T47D (cell line): ENCODE measurements around the gene OSBPL1A.

Experiments
- DNase-seq, 2 experiments: peaks; one replicate each; pipeline versions ENCODE4 v3.0.0 to v3.0.0-alpha.2; 2011 to 2012; ENCODE audit warnings: low read depth in 1 of 2, low spot score in 1 of 2
- JUND ChIP-seq: IDR thresholded peaks from 2 replicates; pipeline ENCODE4 v1.6.1; 2012; ENCODE audit warnings: low read depth
- in situ Hi-C: cut with HindIII; loops from 2 replicates; pipeline ENCODE4 v1.10.0; 2016; ENCODE audit warnings: low sequenced_read_pairs, low pct_unique_long_range_greater_than_20kb

The OSBPL1A gene

GRCh38 chr18:24417480-24417879 lies 19.9 kb upstream of the OSBPL1A start:
- in situ Hi-C loops, result no loop called here

GRCh38 chr18:24414349-24415003 lies 16.9 kb upstream of the OSBPL1A start:
- TF ChIP-seq JUND, result no peak
- no peak for DNase-seq
- in situ Hi-C loops, result no loop called here

More at GRCh38 chr18:24417480-24417879, 19.9 kb upstream of the OSBPL1A start:
- DNase-seq, result no peak
- no peak for TF ChIP-seq JUND

- DNase-seq, result peak in 1 of 2 experiments; percentile 72
- in situ Hi-C loops, result no loop called here
- no peak for TF ChIP-seq JUND
These were observed 15.5 kb upstream of the OSBPL1A start for GRCh38 chr18:24413148-24413547.

- no peak for DNase-seq
- in situ Hi-C loops, result no loop called here
- no peak for TF ChIP-seq JUND
These were observed 10.9 kb upstream of the OSBPL1A start for GRCh38 chr18:24408496-24408895.

GRCh38 chr18:24404591-24404990 lies 7.0 kb upstream of the OSBPL1A start:
- in situ Hi-C loops, result no loop called here
- no peak for TF ChIP-seq JUND
- DNase-seq, result no peak

GRCh38 chr18:24403076-24403475 lies 5.5 kb upstream of the OSBPL1A start:
- in situ Hi-C loops, result no loop called here
- DNase-seq, result no peak
- TF ChIP-seq JUND, result no peak

GRCh38 chr18:24402209-24402785 lies 4.7 kb upstream of the OSBPL1A start:
- no peak for TF ChIP-seq JUND
- in situ Hi-C loops, result no loop called here
- DNase-seq, result no peak

- no peak for TF ChIP-seq JUND
- in situ Hi-C loops, result no loop called here
- DNase-seq, result no peak
These were observed 3.0 kb upstream of the OSBPL1A start for GRCh38 chr18:24400587-24400986.

GRCh38 chr18:24398540-24398939 lies 916 bp upstream of the OSBPL1A start:
- in situ Hi-C loops, result no loop called here
- no peak for DNase-seq

GRCh38 chr18:24397131-24397693 lies 412 bp downstream of the OSBPL1A start:
- no peak for TF ChIP-seq JUND
- DNase-seq, result peak; percentile 8 to 71
- in situ Hi-C loops, result no loop called here

More at GRCh38 chr18:24398540-24398939, 916 bp upstream of the OSBPL1A start:
- TF ChIP-seq JUND, result no peak

- no peak for DNase-seq
- in situ Hi-C loops, result no loop called here
- no peak for TF ChIP-seq JUND
These were observed 1.5 kb downstream of the OSBPL1A start for GRCh38 chr18:24396082-24396633.

GRCh38 chr18:24395049-24395795 lies 2.4 kb downstream of the OSBPL1A start:
- DNase-seq, result no peak
- in situ Hi-C loops, result no loop called here
- no peak for TF ChIP-seq JUND
